Measurements from ENCODE around the gene RTTN. TPM values are rescaled to one million over a fixed set of nuclear protein-coding genes. Genes with fewer than 3 reads are reported as not detected.

The RTTN gene
- total and polyA plus RNA-seq, 4 donors = 1.1 to 14.3 (median 8.8) TPM

DNA sequence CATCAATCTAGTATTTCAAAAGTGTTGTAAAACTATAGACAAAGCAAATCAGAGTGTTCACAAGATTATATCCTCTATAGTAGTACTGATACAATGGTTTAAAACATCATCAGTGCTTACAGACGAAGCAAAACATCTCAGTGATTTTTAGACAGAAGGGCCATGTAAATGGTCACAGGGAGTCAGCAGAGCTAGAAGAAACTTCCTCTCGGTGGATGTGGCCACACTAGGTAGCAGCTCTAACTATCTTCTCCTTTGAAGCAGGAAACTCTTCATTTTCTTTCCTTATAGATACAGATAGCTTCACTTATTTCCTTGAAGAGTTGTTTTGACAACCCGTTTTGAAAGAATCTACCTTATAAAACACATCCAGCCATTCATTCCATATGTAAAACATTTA lies 177.4 kb downstream of the RTTN start:
- Histone ChIP-seq H3K4me3 (ENCODE audit: low read depth in 1 of 3, low read length in 3 of 3) (no peak overlapping the region), H3K27ac (ENCODE audit: low read depth in 1 of 2, low read length in 2 of 2) (no peak overlapping the region), H3K9ac (ENCODE audit: low read depth in 1 of 2, low read length in 2 of 2) (no peak overlapping the region), H3K36me3 (ENCODE audit: control insufficient read depth in 4 of 4, insufficient read depth in 3 of 4, low read depth in 1 of 4, low read length in 3 of 4) (peaks cover 2 to 50% (median 22%) of the 10 kb centered on the region in 4 donors), H3K4me1 (ENCODE audit: control insufficient read depth in 4 of 4, insufficient read depth in 4 of 4, low read length in 3 of 4) (no peaks in the 10 kb centered on the region), H3K27me3 (ENCODE audit: control insufficient read depth in 4 of 4, insufficient read depth in 4 of 4, low read length in 3 of 4) (no peaks in the 10 kb centered on the region), H3K9me3 (ENCODE audit: control insufficient read depth in 4 of 4, low read length in 3 of 4) (no peaks in the 10 kb centered on the region)
- 93% methylated on average over 3 of the region's 3 CpGs for WGBS
- no peak for DNase-seq (ENCODE audit: low spot score)
- TF ChIP-seq EGR1 (IDR thresholded peaks at IDR 0.05; ENCODE audit: low read depth in 2 of 2) (no peak), JUND (IDR thresholded peaks at IDR 0.05) (no peak), FOXA1 (IDR thresholded peaks at IDR 0.05) (no peak), NR2F2 (IDR thresholded peaks at IDR 0.05) (no peak), YY1 (IDR thresholded peaks at IDR 0.05) (no peak), CTCF (IDR thresholded peaks at IDR 0.05; ENCODE audit: low read depth, low read length, missing input control) (no peak), ATF3 (IDR thresholded peaks at IDR 0.05) (no peak), GABPA (IDR thresholded peaks at IDR 0.05 in 1 of 2, conservative IDR thresholded peaks at IDR 0.05 in 1 of 2) (no peak), RXRA (IDR thresholded peaks at IDR 0.05) (no peak), SP1 (IDR thresholded peaks at IDR 0.05) (no peak), HNF4A (conservative IDR thresholded peaks at IDR 0.05) (no peak), HNF4G (IDR thresholded peaks at IDR 0.05) (no peak), RAD21 (IDR thresholded peaks at IDR 0.05) (no peak), FOXA2 (IDR thresholded peaks at IDR 0.05) (no peak), TAF1 (conservative IDR thresholded peaks at IDR 0.05) (no peak)
- TF ChIP-seq, protein P1, sequence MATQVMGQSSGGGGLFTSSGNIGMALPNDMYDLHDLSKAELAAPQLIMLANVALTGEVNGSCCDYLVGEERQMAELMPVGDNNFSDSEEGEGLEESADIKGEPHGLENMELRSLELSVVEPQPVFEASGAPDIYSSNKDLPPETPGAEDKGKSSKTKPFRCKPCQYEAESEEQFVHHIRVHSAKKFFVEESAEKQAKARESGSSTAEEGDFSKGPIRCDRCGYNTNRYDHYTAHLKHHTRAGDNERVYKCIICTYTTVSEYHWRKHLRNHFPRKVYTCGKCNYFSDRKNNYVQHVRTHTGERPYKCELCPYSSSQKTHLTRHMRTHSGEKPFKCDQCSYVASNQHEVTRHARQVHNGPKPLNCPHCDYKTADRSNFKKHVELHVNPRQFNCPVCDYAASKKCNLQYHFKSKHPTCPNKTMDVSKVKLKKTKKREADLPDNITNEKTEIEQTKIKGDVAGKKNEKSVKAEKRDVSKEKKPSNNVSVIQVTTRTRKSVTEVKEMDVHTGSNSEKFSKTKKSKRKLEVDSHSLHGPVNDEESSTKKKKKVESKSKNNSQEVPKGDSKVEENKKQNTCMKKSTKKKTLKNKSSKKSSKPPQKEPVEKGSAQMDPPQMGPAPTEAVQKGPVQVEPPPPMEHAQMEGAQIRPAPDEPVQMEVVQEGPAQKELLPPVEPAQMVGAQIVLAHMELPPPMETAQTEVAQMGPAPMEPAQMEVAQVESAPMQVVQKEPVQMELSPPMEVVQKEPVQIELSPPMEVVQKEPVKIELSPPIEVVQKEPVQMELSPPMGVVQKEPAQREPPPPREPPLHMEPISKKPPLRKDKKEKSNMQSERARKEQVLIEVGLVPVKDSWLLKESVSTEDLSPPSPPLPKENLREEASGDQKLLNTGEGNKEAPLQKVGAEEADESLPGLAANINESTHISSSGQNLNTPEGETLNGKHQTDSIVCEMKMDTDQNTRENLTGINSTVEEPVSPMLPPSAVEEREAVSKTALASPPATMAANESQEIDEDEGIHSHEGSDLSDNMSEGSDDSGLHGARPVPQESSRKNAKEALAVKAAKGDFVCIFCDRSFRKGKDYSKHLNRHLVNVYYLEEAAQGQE (IDR thresholded peaks at IDR 0.05) = no peak
- TF ChIP-seq, protein P2, sequence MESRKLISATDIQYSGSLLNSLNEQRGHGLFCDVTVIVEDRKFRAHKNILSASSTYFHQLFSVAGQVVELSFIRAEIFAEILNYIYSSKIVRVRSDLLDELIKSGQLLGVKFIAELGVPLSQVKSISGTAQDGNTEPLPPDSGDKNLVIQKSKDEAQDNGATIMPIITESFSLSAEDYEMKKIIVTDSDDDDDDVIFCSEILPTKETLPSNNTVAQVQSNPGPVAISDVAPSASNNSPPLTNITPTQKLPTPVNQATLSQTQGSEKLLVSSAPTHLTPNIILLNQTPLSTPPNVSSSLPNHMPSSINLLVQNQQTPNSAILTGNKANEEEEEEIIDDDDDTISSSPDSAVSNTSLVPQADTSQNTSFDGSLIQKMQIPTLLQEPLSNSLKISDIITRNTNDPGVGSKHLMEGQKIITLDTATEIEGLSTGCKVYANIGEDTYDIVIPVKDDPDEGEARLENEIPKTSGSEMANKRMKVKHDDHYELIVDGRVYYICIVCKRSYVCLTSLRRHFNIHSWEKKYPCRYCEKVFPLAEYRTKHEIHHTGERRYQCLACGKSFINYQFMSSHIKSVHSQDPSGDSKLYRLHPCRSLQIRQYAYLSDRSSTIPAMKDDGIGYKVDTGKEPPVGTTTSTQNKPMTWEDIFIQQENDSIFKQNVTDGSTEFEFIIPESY (IDR thresholded peaks at IDR 0.05) = no peak
- TF ChIP-seq, protein P3, sequence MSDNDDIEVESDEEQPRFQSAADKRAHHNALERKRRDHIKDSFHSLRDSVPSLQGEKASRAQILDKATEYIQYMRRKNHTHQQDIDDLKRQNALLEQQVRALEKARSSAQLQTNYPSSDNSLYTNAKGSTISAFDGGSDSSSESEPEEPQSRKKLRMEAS (IDR thresholded peaks at IDR 0.05) = no peak
